Gastrocnemius medialis (tissue), 4 donors: Measurements from ENCODE around the gene ELMO1. TPM values are rescaled to one million over a fixed set of nuclear protein-coding genes. Genes with fewer than 3 reads are reported as not detected.

Source experiments
- ATAC-seq, 2 donors: fragments of 150-250 bp; one replicate each; pipeline ENCODE4 v1.9.1; 2016
- DNase-seq, 2 donors: peaks; one replicate each; pipeline ENCODE4 v3.0.0-alpha.2; 2019
- H3K27ac ChIP-seq, 4 donors: fragments of 200-600 bp; sonication (generic); 1 replicate in 1 of 4; 2 replicates in 3 of 4; pipeline ENCODE4 v1.5.1; 2016 to 2018; ENCODE audit warnings: mild to moderate bottlenecking in 2 of 4, moderate library complexity in 1 of 4
- H3K27me3 ChIP-seq, 3 donors: fragments of 200-600 bp; sonication (generic) in 2 of 3; 1 replicate in 1 of 3; 2 replicates in 2 of 3; pipeline versions ENCODE4 v1.5.1 to v1.6.0; 2016 to 2019; ENCODE audit warnings: mild to moderate bottlenecking in 1 of 3, moderate library complexity in 1 of 3
- H3K36me3 ChIP-seq, 2 donors: fragments of 200-600 bp; sonication (generic) in 1 of 2; one replicate each; pipeline ENCODE4 v1.5.1; 2017 to 2018
- H3K4me1 ChIP-seq, 2 donors: fragments of 200-600 bp; sonication (generic) in 1 of 2; one replicate each; pipeline ENCODE4 v1.5.1; 2016 to 2017; ENCODE audit warnings: mild to moderate bottlenecking in 2 of 2
- H3K4me3 ChIP-seq, 4 donors: fragments of 200-600 bp; sonication (generic) in 3 of 4; 1 replicate in 1 of 4; 2 replicates in 3 of 4; pipeline ENCODE4 v1.5.1; 2016 to 2019; ENCODE audit warnings: mild to moderate bottlenecking in 2 of 4
- H3K9me3 ChIP-seq, 3 donors: fragments of 200-600 bp; sonication (generic) in 2 of 3; 1 replicate in 1 of 3; 2 replicates in 2 of 3; pipeline ENCODE4 v1.5.1; 2016 to 2019
- POLR2A ChIP-seq, 2 donors: fragments of 450-650 bp; IDR thresholded peaks; one replicate each; pipeline ENCODE4 v1.6.1; 2017; ENCODE audit warnings: antibody characterized with exemption in 2 of 2, mild to moderate bottlenecking in 2 of 2, moderate library complexity in 2 of 2
- in situ Hi-C, 4 donors: fragments of 200-750 bp; cut with MboI; loops; one replicate each; pipeline versions ENCODE4 v1.15.0 to v1.8.0; 2017; ENCODE audit warnings: low sequenced_read_pairs in 4 of 4
- intact Hi-C: fragments of 100-400 bp; cut with DNase I; formaldehyde crosslinking; loops from one replicate; pipeline ENCODE4 v1.15.1; 2023; ENCODE audit warnings: low total_unique reads
- total RNA-seq, 4 donors: library from RNA; depleted of rRNA; stranded (reverse); fragments of >200 nt; gene quantifications; one replicate each; pipeline versions ENCODE4 v1.1.0 to v1.2.3, GENCODE V29; 2016
- TF ChIP-seq, protein P1 (sequence below), 5 experiments: fragments of 450-650 bp in 3 of 5; fragments of 200-600 bp in 2 of 5; sonication (generic) in 2 of 5; IDR thresholded peaks in 4 of 5; conservative IDR thresholded peaks in 1 of 5; 1 replicate in 4 of 5; 2 replicates in 1 of 5; pipeline ENCODE4 v1.5.1; 2016 to 2019; ENCODE audit warnings: antibody characterized with exemption in 5 of 5, mild to moderate bottlenecking in 3 of 5, moderate library complexity in 3 of 5

Gene ELMO1
- total RNA-seq, 4 donors from 2014 or later = 8.4 to 18.9 (median 14.6) TPM

GRCh38 chr7:37398403-37398802 is 50.3 kb downstream of the ELMO1 start:
- Histone ChIP-seq H3K36me3 (no peaks in the 10 kb centered on the region), H3K27me3 (no peaks in the 10 kb centered on the region), H3K9me3 (no peaks in the 10 kb centered on the region), H3K4me1 (no peaks in the 10 kb centered on the region), H3K27ac (no peak overlapping the region), H3K4me3 (no peak overlapping the region)
- ATAC-seq (no peak), DNase-seq (no peak)
- in situ Hi-C loops (no loop called here), intact Hi-C loops (no loop called here)
- TF ChIP-seq, protein P1, sequence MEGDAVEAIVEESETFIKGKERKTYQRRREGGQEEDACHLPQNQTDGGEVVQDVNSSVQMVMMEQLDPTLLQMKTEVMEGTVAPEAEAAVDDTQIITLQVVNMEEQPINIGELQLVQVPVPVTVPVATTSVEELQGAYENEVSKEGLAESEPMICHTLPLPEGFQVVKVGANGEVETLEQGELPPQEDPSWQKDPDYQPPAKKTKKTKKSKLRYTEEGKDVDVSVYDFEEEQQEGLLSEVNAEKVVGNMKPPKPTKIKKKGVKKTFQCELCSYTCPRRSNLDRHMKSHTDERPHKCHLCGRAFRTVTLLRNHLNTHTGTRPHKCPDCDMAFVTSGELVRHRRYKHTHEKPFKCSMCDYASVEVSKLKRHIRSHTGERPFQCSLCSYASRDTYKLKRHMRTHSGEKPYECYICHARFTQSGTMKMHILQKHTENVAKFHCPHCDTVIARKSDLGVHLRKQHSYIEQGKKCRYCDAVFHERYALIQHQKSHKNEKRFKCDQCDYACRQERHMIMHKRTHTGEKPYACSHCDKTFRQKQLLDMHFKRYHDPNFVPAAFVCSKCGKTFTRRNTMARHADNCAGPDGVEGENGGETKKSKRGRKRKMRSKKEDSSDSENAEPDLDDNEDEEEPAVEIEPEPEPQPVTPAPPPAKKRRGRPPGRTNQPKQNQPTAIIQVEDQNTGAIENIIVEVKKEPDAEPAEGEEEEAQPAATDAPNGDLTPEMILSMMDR (IDR thresholded peaks at IDR 0.05 in 4 of 5, conservative IDR thresholded peaks at IDR 0.05 in 1 of 5) = no peak
- TF ChIP-seq POLR2A (IDR thresholded peaks at IDR 0.05) = no peak

DNA sequence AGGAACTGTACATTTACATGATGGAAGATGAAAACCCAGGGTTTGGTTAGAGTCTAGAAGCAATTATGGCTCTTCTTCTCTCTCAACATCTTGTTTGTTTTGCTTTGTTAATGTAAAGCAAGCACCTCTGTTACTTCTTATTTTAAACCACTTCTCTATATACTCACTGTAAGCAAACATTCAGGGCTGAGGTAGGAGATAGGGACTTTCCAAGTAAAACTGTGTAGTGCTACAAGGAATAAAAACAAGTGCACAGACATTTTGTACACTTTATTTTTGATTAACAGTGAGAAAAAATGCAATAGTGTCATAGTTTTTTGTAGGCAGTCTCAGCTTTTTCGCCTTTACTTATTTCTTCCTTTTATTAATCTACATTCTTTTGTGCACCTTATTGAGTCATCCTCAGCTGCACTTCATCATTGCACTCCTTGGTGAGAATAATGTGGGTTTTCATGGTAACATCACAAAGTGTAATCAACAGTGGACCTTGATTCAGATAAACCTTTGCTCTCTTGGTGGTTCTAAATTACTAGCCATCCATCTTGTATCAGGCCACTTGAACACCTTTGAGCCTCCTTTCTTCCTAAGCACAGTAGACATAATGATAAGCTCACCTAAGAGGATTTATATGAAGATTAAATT is 52.9 kb downstream of the ELMO1 start:
- intact Hi-C loops = no loop called here
- Histone ChIP-seq H3K9me3 (no peaks in the 10 kb centered on the region), H3K36me3 (no peaks in the 10 kb centered on the region), H3K4me1 (peaks cover 0 to 2% of the 10 kb centered on the region in 2 donors), H3K27ac (no peak overlapping the region), H3K27me3 (no peaks in the 10 kb centered on the region), H3K4me3 (no peak overlapping the region)
- in situ Hi-C loops = no loop called here
- TF ChIP-seq, protein P1 (IDR thresholded peaks at IDR 0.05 in 4 of 5, conservative IDR thresholded peaks at IDR 0.05 in 1 of 5) = no peak
- TF ChIP-seq POLR2A (IDR thresholded peaks at IDR 0.05) = no peak
- DNase-seq (no peak), ATAC-seq (no peak)

DNA sequence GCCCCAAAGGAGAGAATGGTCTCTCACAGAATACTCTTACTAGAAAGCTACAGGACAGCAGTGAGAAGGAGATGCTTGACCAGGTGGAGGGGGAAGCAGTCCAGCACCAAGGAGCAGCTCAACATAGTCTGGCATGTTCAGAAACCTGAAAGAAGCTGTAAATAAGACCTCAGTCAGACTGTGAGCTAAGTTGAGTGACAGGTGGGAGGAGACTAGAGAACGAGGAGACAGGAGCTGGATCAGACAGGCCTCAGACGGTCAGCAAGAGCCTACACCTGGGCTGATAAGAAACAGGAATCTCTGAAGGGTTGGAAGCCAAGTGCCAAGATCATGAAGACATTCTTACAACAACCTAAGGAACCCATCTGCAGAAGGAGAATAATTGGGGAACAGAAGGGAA is 54.5 kb downstream of the ELMO1 start:
- intact Hi-C loops = no loop called here
- in situ Hi-C loops = no loop called here
- no peaks in the 10 kb centered on the region for H3K36me3 ChIP-seq
- H3K27me3 ChIP-seq = no peaks in the 10 kb centered on the region
- no peak overlapping the region for H3K4me3 ChIP-seq
- no peaks in the 10 kb centered on the region for H3K9me3 ChIP-seq
- H3K4me1 ChIP-seq = peaks cover 4 to 8% of the 10 kb centered on the region in 2 donors
- no peak for TF ChIP-seq POLR2A (IDR thresholded peaks at IDR 0.05)
- TF ChIP-seq, protein P1 (IDR thresholded peaks at IDR 0.05 in 4 of 5, conservative IDR thresholded peaks at IDR 0.05 in 1 of 5) = no peak
- no peak overlapping the region for H3K27ac ChIP-seq
- no peak for DNase-seq
- no peak for ATAC-seq

DNA sequence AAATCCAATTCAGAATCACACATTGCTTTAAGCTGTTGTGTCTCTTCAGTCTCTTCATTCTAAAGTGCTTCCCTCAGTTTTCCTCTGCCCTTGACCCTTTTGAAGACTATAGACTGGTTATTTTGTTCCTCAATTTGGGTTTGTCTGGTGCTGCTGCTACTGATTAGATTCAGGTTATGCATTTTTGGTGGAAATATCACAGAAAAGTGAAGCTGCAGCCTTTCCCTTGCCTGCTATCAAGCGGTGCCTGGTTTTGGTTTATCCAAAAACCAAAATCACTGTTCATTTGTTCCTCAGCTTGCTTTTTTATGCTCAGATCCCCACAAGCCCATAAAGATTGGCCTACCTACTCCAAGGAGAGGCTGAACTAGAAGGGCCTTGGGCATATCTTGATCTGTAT is 55.2 kb downstream of the ELMO1 start:
- Histone ChIP-seq H3K27me3 (no peaks in the 10 kb centered on the region), H3K4me3 (no peak overlapping the region), H3K4me1 (peaks cover 4 to 8% of the 10 kb centered on the region in 2 donors), H3K36me3 (no peaks in the 10 kb centered on the region), H3K27ac (no peak overlapping the region), H3K9me3 (no peaks in the 10 kb centered on the region)
- TF ChIP-seq POLR2A (IDR thresholded peaks at IDR 0.05) = no peak
- TF ChIP-seq, protein P1 (IDR thresholded peaks at IDR 0.05 in 4 of 5, conservative IDR thresholded peaks at IDR 0.05 in 1 of 5) = no peak
- DNase-seq = no peak
- intact Hi-C loops (no loop called here), in situ Hi-C loops (no loop called here)
- ATAC-seq = no peak

- no peak for ATAC-seq
- peaks cover 4 to 8% of the 10 kb centered on the region in 2 donors for H3K4me1 ChIP-seq
These were observed 56.0 kb downstream of the ELMO1 start for GRCh38 chr7:37392673-37393017.

More at GRCh38 chr7:37392673-37393017, 56.0 kb downstream of the ELMO1 start:
- no peak for TF ChIP-seq POLR2A (IDR thresholded peaks at IDR 0.05)
- TF ChIP-seq, protein P1 (IDR thresholded peaks at IDR 0.05 in 4 of 5, conservative IDR thresholded peaks at IDR 0.05 in 1 of 5) = no peak
- Histone ChIP-seq H3K9me3 (no peaks in the 10 kb centered on the region), H3K27me3 (no peaks in the 10 kb centered on the region), H3K36me3 (no peaks in the 10 kb centered on the region), H3K27ac (no peak overlapping the region), H3K4me3 (no peak overlapping the region)
- intact Hi-C loops = no loop called here
- DNase-seq = no peak
- in situ Hi-C loops = no loop called here
